AG04449 (cell line): Measurements from ENCODE around the gene LRP2.

ENCODE experiments used
- CTCF ChIA-PET: fragments of 350-600 bp; formaldehyde crosslinking; extraction: SDS; loops from one replicate; lab custom pipeline; 2021; ENCODE audit warnings: antibody characterized with exemption; lab: Yijun Ruan, JAX
- POLR2A ChIA-PET: fragments of 400-600, 350-600 bp; formaldehyde crosslinking; extraction: SDS; loops from one replicate; lab custom pipeline; 2020; ENCODE audit warnings: antibody characterized with exemption, inconsistent platforms; lab: Yijun Ruan, JAX
- DNase-seq: peaks from one replicate; pipeline ENCODE4 v3.0.0-alpha.2; 2010; ENCODE audit warnings: low read depth, low spot score
- H3K4me3 ChIP-seq: 2 replicates; pipeline ENCODE4 v1.5.1; 2011; ENCODE audit warnings: low read depth, mild to moderate bottlenecking, control low read depth, low read length
- TF ChIP-seq, protein P1 (sequence below): IDR thresholded peaks from one replicate; pipeline ENCODE4 v1.5.1; 2011; ENCODE audit warnings: mild to moderate bottlenecking, moderate library complexity, low read length, control low read depth, inconsistent platforms; ENCODE audit not compliant: insufficient read depth; ENCODE audit errors: missing control alignments

Gene LRP2

GRCh38 chr2:169203952-169204351 is 158.4 kb downstream of the LRP2 start:
- H3K4me3 ChIP-seq: no peak overlapping the region
- TF ChIP-seq, protein P1, sequence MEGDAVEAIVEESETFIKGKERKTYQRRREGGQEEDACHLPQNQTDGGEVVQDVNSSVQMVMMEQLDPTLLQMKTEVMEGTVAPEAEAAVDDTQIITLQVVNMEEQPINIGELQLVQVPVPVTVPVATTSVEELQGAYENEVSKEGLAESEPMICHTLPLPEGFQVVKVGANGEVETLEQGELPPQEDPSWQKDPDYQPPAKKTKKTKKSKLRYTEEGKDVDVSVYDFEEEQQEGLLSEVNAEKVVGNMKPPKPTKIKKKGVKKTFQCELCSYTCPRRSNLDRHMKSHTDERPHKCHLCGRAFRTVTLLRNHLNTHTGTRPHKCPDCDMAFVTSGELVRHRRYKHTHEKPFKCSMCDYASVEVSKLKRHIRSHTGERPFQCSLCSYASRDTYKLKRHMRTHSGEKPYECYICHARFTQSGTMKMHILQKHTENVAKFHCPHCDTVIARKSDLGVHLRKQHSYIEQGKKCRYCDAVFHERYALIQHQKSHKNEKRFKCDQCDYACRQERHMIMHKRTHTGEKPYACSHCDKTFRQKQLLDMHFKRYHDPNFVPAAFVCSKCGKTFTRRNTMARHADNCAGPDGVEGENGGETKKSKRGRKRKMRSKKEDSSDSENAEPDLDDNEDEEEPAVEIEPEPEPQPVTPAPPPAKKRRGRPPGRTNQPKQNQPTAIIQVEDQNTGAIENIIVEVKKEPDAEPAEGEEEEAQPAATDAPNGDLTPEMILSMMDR: no peak
- no peak for DNase-seq
- ChIA-PET POLR2A (no interaction called here), CTCF (no interaction called here)

GRCh38 chr2:169200756-169201155 is 161.6 kb downstream of the LRP2 start:
- TF ChIP-seq, protein P1: no peak
- no peak for DNase-seq
- no peak overlapping the region for H3K4me3 ChIP-seq
- POLR2A ChIA-PET: no interaction called here
- CTCF ChIA-PET: no interaction called here

- POLR2A ChIA-PET: no interaction called here
- TF ChIP-seq, protein P1: no peak
Observed at GRCh38 chr2:169193618-169194017, 168.7 kb downstream of the LRP2 start.

DNA sequence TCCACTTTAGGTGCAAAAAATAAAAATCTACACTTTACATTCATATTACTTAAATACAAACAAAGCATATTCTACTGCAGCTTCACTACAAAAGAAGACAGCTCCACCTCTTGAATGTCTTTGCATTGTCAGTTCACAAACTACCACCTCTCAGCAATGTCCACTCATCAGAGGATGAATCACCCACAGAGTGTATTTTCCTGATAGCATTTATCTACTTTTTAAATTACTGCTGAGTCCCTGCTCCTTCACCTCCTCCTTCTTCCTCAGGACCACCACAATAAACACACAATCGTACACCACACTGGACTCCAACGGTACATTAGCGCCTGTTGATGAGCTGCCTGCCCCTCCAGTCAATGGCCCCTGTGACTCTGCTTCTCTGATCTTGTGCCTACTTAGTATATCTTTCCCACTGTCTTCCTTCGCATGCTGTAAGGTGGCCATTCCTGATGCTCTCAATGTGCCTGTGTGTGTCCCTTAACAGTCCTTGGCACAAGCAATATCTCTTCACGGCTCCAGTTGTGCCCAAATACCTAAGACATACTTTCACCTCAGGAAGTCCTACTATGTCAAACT is 172.0 kb downstream of the LRP2 start:
- ChIA-PET POLR2A (no interaction called here), CTCF (no interaction called here)
- DNase-seq: no peak
- H3K4me3 ChIP-seq: no peak overlapping the region
- TF ChIP-seq, protein P1: no peak

More at GRCh38 chr2:169193618-169194017, 168.7 kb downstream of the LRP2 start:
- no peak for DNase-seq
- CTCF ChIA-PET: no interaction called here
- H3K4me3 ChIP-seq: no peak overlapping the region

DNA sequence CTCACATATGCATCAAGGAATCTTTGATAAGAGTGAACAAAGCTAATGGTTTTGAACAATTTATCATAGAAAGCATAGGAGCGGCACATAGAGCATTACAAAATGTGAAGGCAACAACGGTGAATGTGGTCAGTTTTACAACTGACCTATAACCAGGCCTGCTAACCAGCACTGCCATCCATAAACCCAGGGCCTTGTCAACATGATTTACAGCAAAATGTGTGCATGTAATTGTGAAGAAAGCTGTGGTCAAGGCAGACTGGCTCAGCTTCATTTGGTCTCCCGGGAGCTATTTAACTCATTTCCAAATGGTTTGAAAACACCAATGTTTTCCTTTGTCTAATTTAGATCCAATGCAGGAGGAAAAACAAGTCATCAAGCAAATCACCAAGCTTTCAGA is 173.2 kb downstream of the LRP2 start:
- H3K4me3 ChIP-seq: no peak overlapping the region
- TF ChIP-seq, protein P1: no peak
- CTCF ChIA-PET: no interaction called here
- POLR2A ChIA-PET: no interaction called here
- DNase-seq: no peak

GRCh38 chr2:169185711-169186110 is 176.6 kb downstream of the LRP2 start:
- ChIA-PET CTCF (no interaction called here), POLR2A (no interaction called here)
- no peak overlapping the region for H3K4me3 ChIP-seq
- no peak for DNase-seq
- TF ChIP-seq, protein P1: no peak
